Lower lobe of right lung (tissue), 2 donors: ENCODE results near the gene LRP1B. TPM values are rescaled to one million over a fixed set of nuclear protein-coding genes. Genes with fewer than 3 reads are reported as not detected.

Source experiments
- ATAC-seq, 2 donors: fragments of 200-7000 bp; cut with Tn5 transposase; one replicate each; pipeline ENCODE4 v1.9.1; 2020 to 2022; ENCODE audit warnings: mild to moderate bottlenecking in 2 of 2, moderate library complexity in 2 of 2
- DNase-seq: peaks from one replicate; pipeline ENCODE4 v3.0.0-alpha.2; 2020
- H3K27ac ChIP-seq: fragments of 200-600 bp; one replicate; pipeline ENCODE4 v1.8.0; 2022
- H3K27me3 ChIP-seq: fragments of 200-600 bp; one replicate; pipeline ENCODE4 v1.8.0; 2022; ENCODE audit warnings: low read depth
- H3K36me3 ChIP-seq: fragments of 200-600 bp; one replicate; pipeline ENCODE4 v1.8.0; 2022; ENCODE audit warnings: mild to moderate bottlenecking
- H3K4me1 ChIP-seq: fragments of 200-600 bp; one replicate; pipeline ENCODE4 v1.8.0; 2022
- H3K4me3 ChIP-seq: fragments of 200-600 bp; one replicate; pipeline ENCODE4 v1.8.0; 2022; ENCODE audit warnings: mild to moderate bottlenecking
- H3K9me3 ChIP-seq: fragments of 200-600 bp; one replicate; pipeline ENCODE4 v1.8.0; 2022
- intact Hi-C: fragments of 100-400 bp; cut with DNase I; formaldehyde crosslinking; loops from one replicate; pipeline ENCODE4 v1.11.0; 2022
- total RNA-seq: library from RNA; stranded (reverse); fragmentation: NEBNext Ultra II Directional; extraction: Animal tissue kit (Norgen Biotek cat#: 25700); gene quantifications from one replicate; pipeline ENCODE4 v1.2.1, GENCODE V29; 2021
- TF ChIP-seq, protein P1 (sequence below): fragments of 200-600 bp; IDR thresholded peaks from one replicate; pipeline ENCODE4 v1.8.0; 2022; ENCODE audit warnings: antibody characterized with exemption, mild to moderate bottlenecking
- donor health status: DM: no; HTN: yes; CAD: no; lungs with severe emphysema.

The LRP1B gene
- total RNA-seq, 1 donor from 2014 or later, result 0.09 TPM

- intact Hi-C loops, result no loop called here
- H3K36me3 ChIP-seq, result no peaks in the 10 kb centered on the region
- no peaks in the 10 kb centered on the region for H3K4me1 ChIP-seq
- H3K27ac ChIP-seq, result no peak overlapping the region
- TF ChIP-seq, protein P1, sequence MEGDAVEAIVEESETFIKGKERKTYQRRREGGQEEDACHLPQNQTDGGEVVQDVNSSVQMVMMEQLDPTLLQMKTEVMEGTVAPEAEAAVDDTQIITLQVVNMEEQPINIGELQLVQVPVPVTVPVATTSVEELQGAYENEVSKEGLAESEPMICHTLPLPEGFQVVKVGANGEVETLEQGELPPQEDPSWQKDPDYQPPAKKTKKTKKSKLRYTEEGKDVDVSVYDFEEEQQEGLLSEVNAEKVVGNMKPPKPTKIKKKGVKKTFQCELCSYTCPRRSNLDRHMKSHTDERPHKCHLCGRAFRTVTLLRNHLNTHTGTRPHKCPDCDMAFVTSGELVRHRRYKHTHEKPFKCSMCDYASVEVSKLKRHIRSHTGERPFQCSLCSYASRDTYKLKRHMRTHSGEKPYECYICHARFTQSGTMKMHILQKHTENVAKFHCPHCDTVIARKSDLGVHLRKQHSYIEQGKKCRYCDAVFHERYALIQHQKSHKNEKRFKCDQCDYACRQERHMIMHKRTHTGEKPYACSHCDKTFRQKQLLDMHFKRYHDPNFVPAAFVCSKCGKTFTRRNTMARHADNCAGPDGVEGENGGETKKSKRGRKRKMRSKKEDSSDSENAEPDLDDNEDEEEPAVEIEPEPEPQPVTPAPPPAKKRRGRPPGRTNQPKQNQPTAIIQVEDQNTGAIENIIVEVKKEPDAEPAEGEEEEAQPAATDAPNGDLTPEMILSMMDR, result no peak
- DNase-seq, result no peak
- H3K9me3 ChIP-seq, result no peaks in the 10 kb centered on the region
- H3K27me3 ChIP-seq, result no peaks in the 10 kb centered on the region
- H3K4me3 ChIP-seq, result no peak overlapping the region
- no peak for ATAC-seq
These were observed 1546.3 kb downstream of the LRP1B start for GRCh38 chr2:140584471-140584870.

GRCh38 chr2:140580532-140581151 lies 1550.2 kb downstream of the LRP1B start:
- TF ChIP-seq, protein P1, result no peak
- no peak for ATAC-seq
- no peaks in the 10 kb centered on the region for H3K4me1 ChIP-seq
- H3K36me3 ChIP-seq, result no peaks in the 10 kb centered on the region
- DNase-seq, result no peak
- H3K27me3 ChIP-seq, result no peaks in the 10 kb centered on the region
- intact Hi-C loops, result no loop called here
- H3K4me3 ChIP-seq, result no peak overlapping the region
- no peak overlapping the region for H3K27ac ChIP-seq
- no peaks in the 10 kb centered on the region for H3K9me3 ChIP-seq

- Histone ChIP-seq H3K4me1 (no peaks in the 10 kb centered on the region), H3K4me3 (no peak overlapping the region), H3K27me3 (no peaks in the 10 kb centered on the region), H3K9me3 (no peaks in the 10 kb centered on the region), H3K27ac (no peak overlapping the region), H3K36me3 (no peaks in the 10 kb centered on the region)
- TF ChIP-seq, protein P1, result no peak
- no peak for ATAC-seq
- DNase-seq, result no peak
- intact Hi-C loops, result no loop called here
These were observed 1553.4 kb downstream of the LRP1B start for GRCh38 chr2:140577453-140577852.

DNA sequence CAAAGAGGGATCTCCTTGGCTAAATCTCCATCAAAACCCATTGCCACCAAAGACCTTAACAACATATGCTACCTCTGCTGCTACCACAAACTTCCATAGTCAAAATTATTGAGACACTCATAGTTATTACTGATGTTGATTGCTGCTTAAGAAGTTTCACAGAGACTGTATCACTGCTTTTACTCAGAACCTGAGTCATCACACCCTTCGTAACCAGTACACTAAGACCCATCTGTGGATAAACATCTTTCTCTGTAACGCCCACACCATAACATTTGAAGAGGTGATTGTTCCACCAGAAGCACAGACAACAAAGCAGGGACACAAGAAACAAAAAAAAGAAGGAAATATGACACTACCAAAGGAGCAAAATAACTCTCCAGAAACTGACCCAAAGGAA lies 1563.1 kb downstream of the LRP1B start:
- intact Hi-C loops, result no loop called here
- H3K27ac ChIP-seq, result no peak overlapping the region
- no peaks in the 10 kb centered on the region for H3K4me1 ChIP-seq
- no peaks in the 10 kb centered on the region for H3K36me3 ChIP-seq
- DNase-seq (no peak), ATAC-seq (no peak)
- H3K27me3 ChIP-seq, result no peaks in the 10 kb centered on the region
- TF ChIP-seq, protein P1, result no peak
- H3K4me3 ChIP-seq, result no peak overlapping the region
- no peaks in the 10 kb centered on the region for H3K9me3 ChIP-seq

- H3K9me3 ChIP-seq, result no peaks in the 10 kb centered on the region
- TF ChIP-seq, protein P1, result no peak
- no peak overlapping the region for H3K27ac ChIP-seq
- H3K36me3 ChIP-seq, result no peaks in the 10 kb centered on the region
- no peaks in the 10 kb centered on the region for H3K4me1 ChIP-seq
- ATAC-seq, result no peak
- intact Hi-C loops, result no loop called here
- no peaks in the 10 kb centered on the region for H3K27me3 ChIP-seq
- H3K4me3 ChIP-seq, result no peak overlapping the region
- DNase-seq, result no peak
These were observed 1565.1 kb downstream of the LRP1B start for GRCh38 chr2:140565756-140566155.
